HPDE6-E6E7 (cell line): ENCODE results near the gene CLPTM1L.

Experiments used
- DNase-seq: peaks from one replicate; pipeline ENCODE4 v3.0.0; 2011; ENCODE audit warnings: missing footprints; ENCODE audit errors: extremely low spot score

Gene CLPTM1L

DNA sequence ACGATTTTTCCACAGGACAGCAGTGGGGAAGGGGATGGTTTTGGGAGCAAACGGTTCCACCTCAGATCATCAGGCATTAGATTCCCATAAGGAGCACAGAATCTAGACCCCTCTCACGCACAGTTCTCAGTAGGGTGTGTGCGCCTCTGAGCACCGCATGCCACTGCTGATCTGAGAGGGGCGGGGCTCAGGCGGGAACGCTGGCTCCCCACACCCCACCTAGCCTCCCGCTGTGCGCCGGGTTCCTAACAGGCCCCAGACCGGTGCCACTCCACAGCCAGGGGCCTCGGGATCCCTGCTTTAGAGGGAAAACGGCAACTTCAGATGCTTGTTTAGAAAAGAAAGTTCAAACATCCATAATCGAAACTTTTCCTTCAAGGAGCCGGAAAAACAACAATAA, 70.4 kb downstream of the CLPTM1L start:
- DNase-seq, result no peak

- no peak for DNase-seq
Measured at GRCh38 chr5:1273745-1274144, 71.2 kb downstream of the CLPTM1L start.

GRCh38 chr5:1272201-1272600, 72.7 kb downstream of the CLPTM1L start:
- DNase-seq, result no peak

- no peak for DNase-seq
Measured at GRCh38 chr5:1270933-1271914, 73.7 kb downstream of the CLPTM1L start.

- no peak for DNase-seq
Measured at GRCh38 chr5:1270426-1270825, 74.5 kb downstream of the CLPTM1L start.

GRCh38 chr5:1268666-1269065, 76.2 kb downstream of the CLPTM1L start:
- DNase-seq, result no peak

DNA sequence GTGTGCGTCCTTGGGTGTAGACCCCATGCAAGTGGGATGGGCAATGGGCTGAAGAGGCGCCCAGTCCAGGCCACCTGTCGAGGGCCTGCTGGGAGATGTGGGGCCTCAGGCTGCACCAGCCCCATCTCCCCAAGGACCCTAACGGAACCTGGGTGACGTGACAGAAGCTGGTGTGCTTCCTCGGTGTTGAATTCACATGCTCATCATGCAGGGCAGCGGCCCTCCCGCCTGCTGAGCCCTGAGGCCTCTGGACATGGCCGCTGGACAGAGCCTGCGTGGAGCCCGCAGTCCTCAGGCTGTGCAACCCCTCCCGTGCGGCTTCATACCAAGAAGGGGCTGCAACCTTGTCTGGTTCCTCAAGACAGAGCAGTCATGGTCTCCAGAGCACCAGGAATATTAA, 76.8 kb downstream of the CLPTM1L start:
- DNase-seq, result no peak
